CD14-positive monocyte (primary cell): ENCODE measurements around the gene OR2F1. TPM values are rescaled to one million over a fixed set of nuclear protein-coding genes. Genes with fewer than 3 reads are reported as not detected.

Experiments used
- DNase-seq, 3 donors: peaks; one replicate each; pipeline ENCODE4 v3.0.0-alpha.2; 2011 to 2022
- H2AFZ ChIP-seq: 2 replicates; pipeline ENCODE4 v1.6.0; 2012; ENCODE audit warnings: mild to moderate bottlenecking, low read depth, low read length, inconsistent platforms; ENCODE audit not compliant: insufficient read depth, poor library complexity, severe bottlenecking
- H3K27ac ChIP-seq, 2 donors: 1 replicate in 1 of 2; 2 replicates in 1 of 2; pipeline ENCODE4 v1.5.1; 2012 to 2013; ENCODE audit warnings: low read length in 2 of 2, control low read depth in 1 of 2, inconsistent platforms in 1 of 2, low read depth in 1 of 2, mild to moderate bottlenecking in 1 of 2
- H3K27me3 ChIP-seq, 2 donors: one replicate each; pipeline versions ENCODE4 v1.6.0 to v1.6.1; 2011 to 2013; ENCODE audit warnings: low read length in 2 of 2; ENCODE audit not compliant: control insufficient read depth in 2 of 2, insufficient read depth in 2 of 2
- H3K36me3 ChIP-seq, 2 donors: replicated peaks in 1 of 2; 1 replicate in 1 of 2; 2 replicates in 1 of 2; pipeline versions ENCODE4 v1.5.1 to v1.6.1; 2012 to 2013; ENCODE audit warnings: low read length in 2 of 2, control low read depth in 1 of 2, inconsistent platforms in 1 of 2, mild to moderate bottlenecking in 1 of 2; ENCODE audit not compliant: insufficient read depth in 2 of 2, control insufficient read depth in 1 of 2
- H3K4me1 ChIP-seq, 2 donors: 1 replicate in 1 of 2; 2 replicates in 1 of 2; pipeline versions ENCODE4 v1.5.1 to v1.6.1; 2012 to 2013; ENCODE audit warnings: low read length in 2 of 2, control low read depth in 1 of 2, inconsistent platforms in 1 of 2, mild to moderate bottlenecking in 1 of 2, moderate library complexity in 1 of 2; ENCODE audit not compliant: insufficient read depth in 2 of 2, control insufficient read depth in 1 of 2
- H3K4me2 ChIP-seq: replicated peaks from 2 replicates; pipeline ENCODE3; 2012; ENCODE audit warnings: low read length, moderate library complexity, mild to moderate bottlenecking; ENCODE audit not compliant: poor library complexity, severe bottlenecking; ENCODE audit errors: extremely low read depth
- H3K4me3 ChIP-seq, 3 experiments: fragments of 200-600 bp in 1 of 3; sonication (generic) in 1 of 3; replicated peaks in 1 of 3; 1 replicate in 2 of 3; 2 replicates in 1 of 3; pipeline ENCODE4 v1.5.1; 2011 to 2013; ENCODE audit warnings: low read length in 3 of 3, mild to moderate bottlenecking in 3 of 3, control low read depth in 2 of 3, low read depth in 2 of 3, inconsistent platforms in 1 of 3, moderate library complexity in 1 of 3
- H3K79me2 ChIP-seq: 2 replicates; pipeline ENCODE4 v1.6.0; 2012; ENCODE audit warnings: mild to moderate bottlenecking, control low read depth, inconsistent platforms, low read length, moderate library complexity; ENCODE audit not compliant: insufficient read depth
- H3K9ac ChIP-seq: 2 replicates; pipeline ENCODE4 v1.6.0; 2017; ENCODE audit warnings: low read length, mild to moderate bottlenecking; ENCODE audit not compliant: insufficient read depth, poor library complexity, severe bottlenecking
- H3K9me3 ChIP-seq, 2 donors: replicated peaks in 1 of 2; 1 replicate in 1 of 2; 2 replicates in 1 of 2; pipeline versions ENCODE4 v1.5.1 to v1.6.1; 2012 to 2013; ENCODE audit warnings: low read length in 2 of 2, control low read depth in 1 of 2; ENCODE audit not compliant: control insufficient read depth in 1 of 2, insufficient read depth in 1 of 2
- H4K20me1 ChIP-seq: 2 replicates; pipeline ENCODE4 v1.6.0; 2012; ENCODE audit warnings: mild to moderate bottlenecking, low read length, control low read depth, moderate library complexity; ENCODE audit not compliant: insufficient read depth
- H3K27ac Mint-ChIP-seq, 7 donors: one replicate each; pipeline ENCODE4 v1.8.0; 2020; ENCODE audit warnings: mild to moderate bottlenecking in 7 of 7, mixed read lengths in 7 of 7, moderate library complexity in 6 of 7, inconsistent platforms in 2 of 7
- H3K27me3 Mint-ChIP-seq, 3 donors: one replicate each; pipeline ENCODE4 v1.8.0; 2021 to 2022; ENCODE audit warnings: low read depth in 3 of 3, mild to moderate bottlenecking in 3 of 3, mixed read lengths in 3 of 3, moderate library complexity in 3 of 3, inconsistent platforms in 1 of 3
- H3K36me3 Mint-ChIP-seq, 2 donors: one replicate each; pipeline ENCODE4 v1.8.0; 2020; ENCODE audit warnings: mixed read lengths in 2 of 2, inconsistent platforms in 1 of 2, mild to moderate bottlenecking in 1 of 2
- H3K4me1 Mint-ChIP-seq: one replicate; pipeline ENCODE4 v1.8.0; 2020; ENCODE audit warnings: mild to moderate bottlenecking, mixed read lengths
- H3K4me3 Mint-ChIP-seq, 2 donors: one replicate each; pipeline ENCODE4 v1.8.0; 2020; ENCODE audit warnings: mild to moderate bottlenecking in 2 of 2, mixed read lengths in 2 of 2, moderate library complexity in 1 of 2
- H3K9me3 Mint-ChIP-seq, 7 donors: one replicate each; pipeline ENCODE4 v1.8.0; 2020 to 2022; ENCODE audit warnings: mixed read lengths in 7 of 7, mild to moderate bottlenecking in 6 of 7, moderate library complexity in 6 of 7, inconsistent platforms in 2 of 7
- CTCF ChIP-seq: fragments of 200-600 bp; IDR thresholded peaks from one replicate; pipeline ENCODE4 v1.8.0; 2022; ENCODE audit warnings: antibody characterized with exemption, mild to moderate bottlenecking
- WGBS: methylation state at CpG from one replicate; pipeline ENCODE4 v1.1.5; 2013; ENCODE audit warnings: missing lambda C conversion rate; ENCODE audit not compliant: insufficient coverage; 5-methylcytosine and 5-hydroxymethylcytosine counted together
- intact Hi-C, 2 donors: fragments of 100-400 bp; cut with micrococcal nuclease; formaldehyde crosslinking; loops; one replicate each; pipeline versions ENCODE4 v1.15.0 to v1.15.1; 2023
- polyA plus RNA-seq, 3 donors: library from polyadenylated mRNA; depleted of rRNA in 1 of 3; unstranded in 2 of 3; stranded (reverse) in 1 of 3; fragments of 300-500 nt in 2 of 3; fragments of >200 nt in 1 of 3; fragmentation: Illumina TruSeq in 2 of 3; gene quantifications; 1 replicate in 2 of 3; 2 replicates in 1 of 3; pipeline ENCODE4 v1.2.3, GENCODE V29; 2012 to 2021

OR2F1 gene
- polyA plus RNA-seq, 3 donors: not detected

- no peak overlapping the region for H3K4me2 ChIP-seq
- Mint-ChIP-seq H3K27me3 (peaks cover 1 to 3% (median 3%) of the 10 kb centered on the region in 3 donors), H3K36me3 (no peaks in the 10 kb centered on the region), H3K4me3 (no peak overlapping the region), H3K9me3 (peaks cover 0 to 7% (median 3%) of the 10 kb centered on the region in 7 donors), H3K4me1 (no peaks in the 10 kb centered on the region), H3K27ac (no peak overlapping the region)
- intact Hi-C loops: no loop called here
- no peaks in the 10 kb centered on the region for H3K27me3 ChIP-seq
- no peak overlapping the region for H3K27ac ChIP-seq
- H3K4me3 ChIP-seq: no peak overlapping the region
- no peaks in the 10 kb centered on the region for H4K20me1 ChIP-seq
- H3K4me1 ChIP-seq: no peaks in the 10 kb centered on the region
- H2AFZ ChIP-seq: no peak overlapping the region
- no peak for TF ChIP-seq CTCF
- H3K36me3 ChIP-seq: no peaks in the 10 kb centered on the region
- H3K9ac ChIP-seq: no peak overlapping the region
- DNase-seq: no peak
- H3K9me3 ChIP-seq: peaks cover 0 to 4% of the 10 kb centered on the region in 2 donors
- no peaks in the 10 kb centered on the region for H3K79me2 ChIP-seq
- no CpG with 5 or more reads among the region's 1 CpG for WGBS
These were observed 21.0 kb downstream of the OR2F1 start for GRCh38 chr7:143975617-143976016.

GRCh38 chr7:143978585-143978984 lies 23.9 kb downstream of the OR2F1 start:
- H3K4me2 ChIP-seq: no peak overlapping the region
- no peak for DNase-seq
- intact Hi-C loops: no loop called here
- Mint-ChIP-seq H3K36me3 (no peaks in the 10 kb centered on the region), H3K27ac (no peak overlapping the region), H3K9me3 (peaks cover 2 to 8% (median 4%) of the 10 kb centered on the region in 7 donors), H3K27me3 (peaks cover 0 to 2% (median 0%) of the 10 kb centered on the region in 3 donors), H3K4me3 (no peak overlapping the region), H3K4me1 (no peaks in the 10 kb centered on the region)
- H3K4me1 ChIP-seq: no peaks in the 10 kb centered on the region
- H3K9ac ChIP-seq: no peak overlapping the region
- H3K9me3 ChIP-seq: peaks cover 0 to 6% of the 10 kb centered on the region in 2 donors
- H3K4me3 ChIP-seq: no peak overlapping the region
- no peak overlapping the region for H3K27ac ChIP-seq
- no peaks in the 10 kb centered on the region for H3K27me3 ChIP-seq
- H3K36me3 ChIP-seq: no peaks in the 10 kb centered on the region
- TF ChIP-seq CTCF: no peak
- H4K20me1 ChIP-seq: no peaks in the 10 kb centered on the region
- WGBS: no CpG with 5 or more reads among the region's 2 CpGs
- H2AFZ ChIP-seq: no peak overlapping the region
- H3K79me2 ChIP-seq: no peaks in the 10 kb centered on the region
